Breast epithelium (tissue), 4 donors: ENCODE measurements around the gene RAB28. TPM values are rescaled to one million over a fixed set of nuclear protein-coding genes. Genes with fewer than 3 reads are reported as not detected.

Experiments used
- DNase-seq, 2 donors: peaks; one replicate each; pipeline ENCODE4 v3.0.0-alpha.2; 2019; ENCODE audit warnings: low spot score in 2 of 2
- H3K27ac ChIP-seq, 2 donors: fragments of 200-600 bp; sonication (generic) in 1 of 2; one replicate each; pipeline ENCODE4 v1.5.1; 2016 to 2019; ENCODE audit warnings: mild to moderate bottlenecking in 1 of 2
- H3K27me3 ChIP-seq, 2 donors: fragments of 200-600 bp; sonication (generic) in 1 of 2; one replicate each; pipeline versions ENCODE4 v1.5.1 to v1.6.0; 2017 to 2019; ENCODE audit warnings: control low read depth in 1 of 2, mild to moderate bottlenecking in 1 of 2
- H3K36me3 ChIP-seq: fragments of 200-600 bp; one replicate; pipeline ENCODE4 v1.5.1; 2019
- H3K4me1 ChIP-seq, 2 donors: fragments of 200-600 bp; sonication (generic); one replicate each; pipeline ENCODE4 v1.5.1; 2016 to 2019; ENCODE audit warnings: control low read depth in 1 of 2
- H3K4me3 ChIP-seq, 3 donors: fragments of 200-600 bp; sonication (generic); 1 replicate in 2 of 3; 2 replicates in 1 of 3; pipeline ENCODE4 v1.5.1; 2016 to 2019; ENCODE audit warnings: mild to moderate bottlenecking in 3 of 3, moderate library complexity in 2 of 3
- H3K9me3 ChIP-seq, 2 donors: fragments of 200-600 bp; sonication (generic) in 1 of 2; one replicate each; pipeline ENCODE4 v1.5.1; 2016 to 2019; ENCODE audit warnings: control low read depth in 1 of 2
- POLR2A ChIP-seq: fragments of 450-650 bp; IDR thresholded peaks from one replicate; pipeline ENCODE4 v1.6.1; 2016; ENCODE audit warnings: antibody characterized with exemption, mild to moderate bottlenecking, moderate library complexity
- POLR2AphosphoS5 ChIP-seq, 3 donors: sonication (generic); formaldehyde crosslinking; IDR thresholded peaks; one replicate each; pipeline ENCODE4 v1.6.1; 2017; ENCODE audit warnings: antibody characterized with exemption in 3 of 3
- intact Hi-C: fragments of 100-400 bp; cut with DNase I; formaldehyde crosslinking; loops from one replicate; pipeline ENCODE4 v1.15.1; 2023; ENCODE audit warnings: low total_unique reads
- total RNA-seq, 3 donors: library from RNA; depleted of rRNA; stranded (reverse); fragments of >200 nt; gene quantifications; one replicate each; pipeline ENCODE4 v1.1.0, GENCODE V29; 2016
- TF ChIP-seq, protein P1 (sequence below), 3 donors: fragments of 450-650 bp; IDR thresholded peaks; one replicate each; pipeline ENCODE4 v1.5.1; 2016 to 2017; ENCODE audit warnings: antibody characterized with exemption in 3 of 3, mild to moderate bottlenecking in 3 of 3, moderate library complexity in 3 of 3

RAB28 gene
- total RNA-seq, 3 donors from 2014 or later = 21.9 to 27.8 (median 24.3) TPM

DNA sequence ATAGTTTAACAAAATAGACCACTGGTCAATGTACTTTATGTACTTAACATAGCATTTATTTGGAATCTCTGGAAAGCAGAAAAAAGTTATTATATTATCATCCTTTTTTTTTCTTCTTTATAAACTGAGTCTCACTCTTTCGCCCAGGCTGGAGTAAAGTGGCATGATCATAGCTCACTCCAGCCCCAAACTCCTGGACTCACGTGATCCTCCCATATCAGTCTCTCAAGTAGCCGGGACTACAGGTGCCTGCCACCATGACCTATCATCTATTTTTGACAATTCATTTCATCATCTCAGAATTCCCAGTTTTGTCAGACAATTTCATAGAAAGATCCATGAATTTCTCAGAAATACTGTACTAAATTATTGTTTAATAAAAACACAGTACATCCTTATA lies 12.7 kb downstream of the RAB28 start:
- Histone ChIP-seq H3K9me3 (no peaks in the 10 kb centered on the region), H3K27ac (no peak overlapping the region), H3K27me3 (no peaks in the 10 kb centered on the region), H3K36me3 (no peaks in the 10 kb centered on the region), H3K4me1 (no peaks in the 10 kb centered on the region), H3K4me3 (no peak overlapping the region)
- intact Hi-C loops = no loop called here
- TF ChIP-seq POLR2A = no peak
- no peak for TF ChIP-seq POLR2AphosphoS5 (IDR thresholded peaks at IDR 0.05)
- TF ChIP-seq, protein P1, sequence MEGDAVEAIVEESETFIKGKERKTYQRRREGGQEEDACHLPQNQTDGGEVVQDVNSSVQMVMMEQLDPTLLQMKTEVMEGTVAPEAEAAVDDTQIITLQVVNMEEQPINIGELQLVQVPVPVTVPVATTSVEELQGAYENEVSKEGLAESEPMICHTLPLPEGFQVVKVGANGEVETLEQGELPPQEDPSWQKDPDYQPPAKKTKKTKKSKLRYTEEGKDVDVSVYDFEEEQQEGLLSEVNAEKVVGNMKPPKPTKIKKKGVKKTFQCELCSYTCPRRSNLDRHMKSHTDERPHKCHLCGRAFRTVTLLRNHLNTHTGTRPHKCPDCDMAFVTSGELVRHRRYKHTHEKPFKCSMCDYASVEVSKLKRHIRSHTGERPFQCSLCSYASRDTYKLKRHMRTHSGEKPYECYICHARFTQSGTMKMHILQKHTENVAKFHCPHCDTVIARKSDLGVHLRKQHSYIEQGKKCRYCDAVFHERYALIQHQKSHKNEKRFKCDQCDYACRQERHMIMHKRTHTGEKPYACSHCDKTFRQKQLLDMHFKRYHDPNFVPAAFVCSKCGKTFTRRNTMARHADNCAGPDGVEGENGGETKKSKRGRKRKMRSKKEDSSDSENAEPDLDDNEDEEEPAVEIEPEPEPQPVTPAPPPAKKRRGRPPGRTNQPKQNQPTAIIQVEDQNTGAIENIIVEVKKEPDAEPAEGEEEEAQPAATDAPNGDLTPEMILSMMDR (IDR thresholded peaks at IDR 0.05) = no peak
- DNase-seq = no peak

DNA sequence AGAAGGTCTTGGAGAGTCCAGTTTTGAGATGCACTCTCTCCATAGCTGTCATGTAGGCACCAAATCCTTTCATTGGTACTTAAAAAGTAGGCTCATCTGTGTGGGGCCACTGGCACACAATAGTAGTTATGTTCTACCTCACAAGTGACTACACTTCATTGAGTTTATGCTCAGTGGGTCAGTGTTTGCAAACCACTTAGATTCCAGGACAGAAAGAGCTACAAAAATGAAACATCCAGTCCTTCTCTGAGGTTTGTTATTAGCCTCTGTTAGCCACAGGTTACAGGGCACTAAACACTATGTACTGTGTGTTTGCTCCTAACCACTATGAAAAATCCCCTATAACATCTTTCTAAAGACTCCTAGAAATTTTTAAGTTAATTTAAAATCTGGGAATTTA lies 13.8 kb downstream of the RAB28 start:
- Histone ChIP-seq H3K9me3 (no peaks in the 10 kb centered on the region), H3K36me3 (no peaks in the 10 kb centered on the region), H3K4me3 (no peak overlapping the region), H3K27ac (no peak overlapping the region), H3K27me3 (no peaks in the 10 kb centered on the region), H3K4me1 (no peaks in the 10 kb centered on the region)
- intact Hi-C loops = no loop called here
- no peak for DNase-seq
- no peak for TF ChIP-seq POLR2A
- TF ChIP-seq, protein P1 (IDR thresholded peaks at IDR 0.05) = no peak
- TF ChIP-seq POLR2AphosphoS5 (IDR thresholded peaks at IDR 0.05) = no peak

DNA sequence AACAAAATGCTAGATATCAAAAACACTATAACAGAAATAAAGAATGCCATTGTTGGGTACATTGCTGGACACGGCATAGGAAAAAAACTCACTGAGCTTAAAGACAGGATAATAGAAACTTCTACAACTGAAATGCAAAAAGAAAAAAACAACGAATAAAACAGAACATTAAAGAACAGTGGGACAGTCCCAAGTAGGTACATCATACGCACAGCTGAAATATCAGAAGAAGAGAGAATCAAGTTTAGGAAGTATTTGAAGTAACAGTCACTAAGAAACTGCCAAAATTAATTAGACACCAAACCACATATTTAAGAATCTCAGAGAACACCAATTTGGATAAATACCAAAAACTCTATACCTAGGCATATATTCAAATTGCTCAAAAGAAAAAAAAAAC lies 19.2 kb downstream of the RAB28 start:
- H3K4me3 ChIP-seq = no peak overlapping the region
- no peaks in the 10 kb centered on the region for H3K4me1 ChIP-seq
- H3K27ac ChIP-seq = no peak overlapping the region
- intact Hi-C loops = no loop called here
- no peaks in the 10 kb centered on the region for H3K27me3 ChIP-seq
- TF ChIP-seq POLR2AphosphoS5 (IDR thresholded peaks at IDR 0.05) (no peak), POLR2A (no peak)
- TF ChIP-seq, protein P1 (IDR thresholded peaks at IDR 0.05) = no peak
- no peaks in the 10 kb centered on the region for H3K36me3 ChIP-seq
- no peak for DNase-seq
- H3K9me3 ChIP-seq = no peaks in the 10 kb centered on the region

DNA sequence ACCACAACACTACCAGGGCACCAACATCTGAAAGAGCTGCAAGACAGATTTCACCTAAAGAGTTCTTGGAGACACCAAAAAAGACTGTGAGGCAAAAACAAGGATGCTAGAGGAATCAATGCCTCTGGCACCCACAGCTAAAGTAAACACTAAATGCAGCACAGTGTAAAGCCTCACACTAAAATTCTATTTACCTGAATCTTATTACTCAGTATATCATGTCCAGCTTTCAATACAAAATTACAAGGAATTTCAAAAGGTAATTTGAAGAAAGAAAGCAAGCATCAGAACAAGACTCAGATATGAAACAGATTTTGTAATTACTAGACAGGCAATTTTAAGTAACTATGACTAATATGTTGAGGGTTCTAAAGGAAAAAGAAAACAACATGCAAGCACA lies 19.6 kb downstream of the RAB28 start:
- no peaks in the 10 kb centered on the region for H3K36me3 ChIP-seq
- no peak for DNase-seq
- no peak for TF ChIP-seq POLR2AphosphoS5 (IDR thresholded peaks at IDR 0.05)
- TF ChIP-seq, protein P1 (IDR thresholded peaks at IDR 0.05) = no peak
- no peak for TF ChIP-seq POLR2A
- no peaks in the 10 kb centered on the region for H3K9me3 ChIP-seq
- no peaks in the 10 kb centered on the region for H3K27me3 ChIP-seq
- no peak overlapping the region for H3K4me3 ChIP-seq
- H3K27ac ChIP-seq = no peak overlapping the region
- no peaks in the 10 kb centered on the region for H3K4me1 ChIP-seq
- intact Hi-C loops = no loop called here

DNA sequence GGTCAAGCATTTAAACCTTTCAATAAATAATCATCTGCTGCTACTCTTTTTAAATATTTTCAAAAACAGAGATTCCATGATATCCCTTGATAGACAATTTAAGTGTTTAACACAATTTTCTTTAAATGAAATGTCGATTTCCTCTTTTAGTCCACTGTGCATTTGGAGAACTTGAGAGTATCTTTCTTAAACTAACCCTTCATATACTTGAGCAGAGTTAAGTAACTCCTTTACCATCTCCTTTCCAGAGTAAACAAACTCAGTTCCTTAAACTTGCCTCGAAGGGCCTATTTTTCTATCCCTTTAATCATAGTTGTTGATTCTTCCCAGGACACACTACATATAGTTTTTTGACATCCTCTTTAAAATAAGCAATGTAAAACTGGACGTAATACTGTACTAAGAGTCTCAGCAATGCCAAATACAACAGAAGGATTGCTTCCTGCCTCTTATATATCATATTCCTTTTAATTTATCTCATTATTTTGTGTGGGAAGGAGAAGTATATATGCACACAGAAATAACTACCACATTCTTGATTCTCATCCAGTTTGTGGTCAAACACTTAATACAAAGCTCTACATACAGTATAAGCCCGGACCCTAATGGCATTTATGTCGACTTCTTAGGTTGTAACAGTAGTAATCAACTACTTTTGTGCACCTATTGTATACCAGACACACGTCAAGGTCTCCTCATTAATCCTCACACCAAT lies 22.8 kb downstream of the RAB28 start:
- intact Hi-C loops = no loop called here
- no peak overlapping the region for H3K4me3 ChIP-seq
- no peak overlapping the region for H3K27ac ChIP-seq
- no peaks in the 10 kb centered on the region for H3K4me1 ChIP-seq
- DNase-seq = no peak
- H3K27me3 ChIP-seq = no peaks in the 10 kb centered on the region
- no peaks in the 10 kb centered on the region for H3K9me3 ChIP-seq
- TF ChIP-seq, protein P1 (IDR thresholded peaks at IDR 0.05) = no peak
- no peak for TF ChIP-seq POLR2AphosphoS5 (IDR thresholded peaks at IDR 0.05)
- no peaks in the 10 kb centered on the region for H3K36me3 ChIP-seq
